HG03565 (cell line): Measurements from ENCODE around the gene TIMM44.

Source experiments
- ATAC-seq: cut with Tn5 transposase; IDR thresholded peaks from one replicate; pipeline ENCODE4 v1.9.1; 2021; ENCODE audit warnings: mild to moderate bottlenecking, moderate library complexity; ENCODE audit not compliant: unreplicated experiment

Gene TIMM44

GRCh38 chr19:7879111-7879807, 64.2 kb downstream of the TIMM44 start:
- ATAC-seq: no peak

GRCh38 chr19:7877249-7877836, 66.1 kb downstream of the TIMM44 start:
- no peak for ATAC-seq
